ENCODE measurements around the gene GDNF. TPM values are rescaled to one million over a fixed set of nuclear protein-coding genes. Genes with fewer than 3 reads are reported as not detected.
A peak's percentile ranks its signal among the peaks of the same experiment; 100 is the strongest.
"Not testable (repeated sequence)": the region's sequence is repeated elsewhere in the genome, so short reads cannot be mapped to it uniquely, and the experiment has no call there.

The GDNF gene
- total RNA-seq, 1 donor from 2014 or later, result 2.7 TPM

- no peak for DNase-seq (ENCODE audit: low read depth)
Measured at GRCh38 chr5:37823433-37824152, 16.2 kb downstream of the GDNF start.

- DNase-seq (ENCODE audit: low read depth), result peak; percentile 61
Measured at GRCh38 chr5:37816883-37817282, 23.0 kb downstream of the GDNF start.

DNA sequence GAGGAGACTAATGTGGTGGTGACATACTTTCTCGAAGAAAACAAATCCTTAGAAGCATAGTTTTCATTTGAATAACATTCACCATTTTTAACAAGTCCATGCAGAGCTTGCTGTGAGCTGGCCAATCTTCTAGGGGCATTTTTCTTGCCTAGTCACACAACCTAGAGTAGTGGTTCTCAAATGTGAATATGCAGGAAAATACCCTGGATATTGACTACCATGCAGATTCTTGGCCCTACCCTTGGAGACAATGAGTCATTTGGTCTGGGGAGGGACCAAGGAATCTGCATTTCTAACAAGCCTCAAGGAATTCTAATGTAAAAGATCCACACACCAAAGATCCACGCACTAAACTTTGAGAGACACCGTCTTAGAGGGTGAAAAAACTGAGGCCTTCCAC is 23.5 kb downstream of the GDNF start:
- no peak for DNase-seq (ENCODE audit: low read depth)

DNA sequence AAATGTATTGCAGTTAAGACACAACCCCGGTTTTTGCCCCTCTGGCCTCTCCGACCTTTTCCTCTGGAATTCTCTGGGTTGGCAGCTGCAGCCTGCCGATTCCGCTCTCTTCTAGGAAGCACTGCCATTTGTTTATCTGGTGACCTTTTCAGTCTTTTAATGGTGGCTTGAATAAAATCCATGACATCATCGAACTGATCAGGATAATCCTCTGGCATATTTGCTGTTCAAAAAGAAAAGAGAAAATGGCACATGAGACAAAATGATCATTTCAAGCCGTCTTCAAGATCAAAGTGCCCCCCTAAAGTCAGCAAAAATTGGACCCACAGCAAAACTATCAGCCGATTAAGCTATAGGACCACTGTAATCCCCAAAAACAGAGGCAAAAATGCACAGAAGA is 23.9 kb downstream of the GDNF start:
- no peak for DNase-seq (ENCODE audit: low read depth)

GRCh38 chr5:37814699-37815098 is 25.1 kb downstream of the GDNF start:
- DNase-seq (ENCODE audit: low read depth), result no peak

DNA sequence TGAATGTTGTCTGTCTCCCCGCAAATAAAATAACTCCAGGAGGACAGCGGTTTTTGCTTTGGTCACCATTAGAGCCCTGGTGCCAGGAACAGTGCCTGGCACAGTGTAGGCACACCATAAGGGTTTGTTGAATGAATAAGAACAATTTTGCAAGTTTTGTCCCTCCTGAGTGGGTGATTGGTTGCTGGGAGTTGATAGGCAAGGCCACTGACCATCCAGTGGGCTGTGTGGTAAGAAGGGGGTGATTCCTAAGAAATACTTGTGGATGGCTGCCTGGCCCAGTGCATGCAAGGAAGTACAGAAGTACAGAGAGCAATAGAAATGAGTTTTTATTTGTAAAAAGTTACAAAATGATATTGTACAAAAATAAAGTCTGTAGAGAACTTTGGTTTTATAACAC is 27.5 kb downstream of the GDNF start:
- no peak for DNase-seq (ENCODE audit: low read depth)

DNA sequence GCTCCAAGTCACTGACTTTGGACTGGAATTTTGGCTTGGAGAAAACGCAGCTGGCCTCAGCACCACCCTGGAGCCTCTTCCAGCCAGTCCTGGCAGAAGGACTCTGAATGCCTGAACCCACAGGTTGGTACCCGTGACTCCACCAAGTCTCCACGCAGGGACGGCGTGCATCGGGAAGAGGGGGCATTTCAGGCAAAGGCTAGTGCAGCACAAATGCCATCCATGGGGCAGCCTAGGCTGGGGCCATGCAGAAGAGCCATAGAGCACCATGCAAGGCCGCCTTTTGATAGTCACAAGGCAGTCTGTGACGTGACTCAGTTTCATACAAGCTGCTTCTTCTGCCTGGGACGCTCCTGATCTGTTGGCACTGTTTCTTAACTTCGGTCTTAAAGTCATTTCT is 28.0 kb downstream of the GDNF start:
- no peak for DNase-seq (ENCODE audit: low read depth)

- DNase-seq (ENCODE audit: low read depth), result no peak
Measured at GRCh38 chr5:37810311-37810710, 29.5 kb downstream of the GDNF start.

DNA sequence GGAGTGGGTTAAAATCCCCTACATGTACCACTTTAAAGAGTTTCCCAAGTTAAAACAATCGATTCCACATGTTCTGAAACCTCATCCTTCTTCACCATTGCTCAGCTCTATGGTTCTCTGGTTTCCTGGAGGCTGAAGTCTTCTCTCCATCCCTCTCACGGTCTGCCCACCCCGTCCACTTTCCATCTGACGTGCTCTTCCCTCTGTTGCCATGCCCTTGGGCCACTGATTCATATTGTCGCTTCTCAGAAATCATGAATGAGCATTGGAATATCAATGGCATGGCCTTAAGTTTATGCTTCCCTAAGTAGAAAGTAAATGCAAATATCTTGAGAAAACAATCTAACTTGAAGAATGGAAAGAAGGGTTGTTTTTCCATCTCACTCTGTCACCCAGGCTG is 30.9 kb downstream of the GDNF start:
- no peak for DNase-seq (ENCODE audit: low read depth)

- no peak for DNase-seq (ENCODE audit: low read depth)
Measured at GRCh38 chr5:37807621-37808301, 32.1 kb downstream of the GDNF start.

GRCh38 chr5:37807015-37807414 is 32.8 kb downstream of the GDNF start:
- no peak for DNase-seq (ENCODE audit: low read depth)

DNA sequence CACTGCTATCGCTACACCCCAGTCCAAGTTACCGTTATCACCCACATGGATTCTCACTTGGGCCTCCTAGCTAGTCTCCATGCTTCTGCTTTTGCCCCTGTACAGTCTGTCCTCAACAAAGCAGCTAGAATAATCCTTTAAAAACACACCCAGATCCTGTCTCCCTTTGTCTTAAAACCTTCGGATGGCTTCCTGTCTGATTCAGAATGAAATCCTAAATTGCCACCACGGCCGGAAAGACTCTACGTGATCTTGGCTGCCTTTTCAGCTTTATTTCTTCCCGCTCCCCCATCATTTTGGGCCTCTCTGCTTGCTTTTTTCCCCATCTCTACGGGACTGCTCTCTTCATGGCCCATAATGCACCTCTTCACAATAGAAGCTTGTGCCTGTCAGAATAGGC is 33.4 kb downstream of the GDNF start:
- no peak for DNase-seq (ENCODE audit: low read depth)

DNA sequence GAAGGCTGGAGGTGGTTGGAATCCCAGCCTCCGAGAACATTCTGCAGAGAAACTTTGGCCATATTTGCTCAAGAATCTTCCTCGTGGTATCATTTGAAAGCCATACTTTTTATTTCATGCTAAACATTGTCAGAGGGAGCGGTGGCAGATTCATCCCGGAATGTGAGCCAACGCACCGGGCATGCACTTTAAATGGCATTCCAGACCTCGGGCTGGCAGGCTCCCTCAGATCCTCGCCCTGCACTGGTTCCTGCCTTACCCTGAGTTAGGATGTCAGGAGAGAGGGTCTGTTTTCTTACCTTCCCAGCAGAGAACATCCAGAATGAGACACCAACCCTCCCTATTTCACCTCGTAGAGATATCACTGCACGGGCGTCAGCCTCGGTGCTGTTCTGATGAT is 33.8 kb downstream of the GDNF start:
- no peak for DNase-seq (ENCODE audit: low read depth)

DNA sequence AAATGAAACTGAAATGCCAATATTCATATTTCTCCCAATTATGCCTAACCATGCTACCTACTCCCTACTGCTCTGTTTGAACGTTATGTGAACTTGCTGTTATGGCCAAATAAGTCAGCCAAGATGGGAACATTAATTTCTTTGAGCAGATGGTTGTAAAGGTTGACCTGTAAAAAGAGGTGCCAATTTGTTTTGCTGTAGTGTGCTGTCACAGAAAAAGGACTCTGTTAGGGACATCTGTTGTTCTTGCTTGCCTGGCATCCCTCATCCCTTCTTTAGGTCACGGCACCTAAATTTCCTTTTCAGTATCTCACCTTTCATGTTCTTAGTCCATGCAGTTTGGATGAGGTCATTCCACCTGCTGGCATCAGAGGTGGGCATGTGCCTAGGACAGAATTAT is 35.4 kb downstream of the GDNF start:
- no peak for DNase-seq (ENCODE audit: low read depth)

GRCh38 chr5:37803487-37803886 is 36.4 kb downstream of the GDNF start:
- no peak for DNase-seq (ENCODE audit: low read depth)

- no peak for DNase-seq (ENCODE audit: low read depth)
Measured at GRCh38 chr5:37801521-37801920, 38.3 kb downstream of the GDNF start.

DNA sequence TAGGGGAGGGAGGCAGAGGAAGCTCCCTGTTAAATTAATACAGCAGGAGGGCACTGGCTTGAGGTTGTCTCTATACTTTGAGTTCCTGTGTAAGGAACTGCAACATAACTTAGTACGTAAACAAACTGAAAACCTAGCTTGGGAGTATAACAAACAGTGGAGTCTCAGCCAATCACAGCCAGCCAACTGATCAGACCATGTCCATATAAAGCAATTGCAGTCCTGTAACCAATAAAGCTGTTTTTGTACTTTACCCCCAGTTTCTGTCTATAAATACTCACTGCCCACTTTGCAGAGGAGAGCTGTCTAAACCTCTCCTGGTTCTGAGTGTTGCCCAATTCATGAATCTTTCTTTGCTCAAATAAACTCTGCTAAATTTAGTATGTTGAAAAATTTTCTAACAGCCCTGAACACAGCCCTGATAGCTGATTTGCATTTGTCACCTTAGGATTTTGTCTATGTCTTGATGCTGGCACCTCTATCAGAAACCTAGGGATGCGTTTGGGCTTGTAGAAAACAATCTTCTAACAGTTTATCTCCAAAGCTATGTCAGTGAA is 39.9 kb downstream of the GDNF start:
- no peak for DNase-seq (ENCODE audit: low read depth)

DNA sequence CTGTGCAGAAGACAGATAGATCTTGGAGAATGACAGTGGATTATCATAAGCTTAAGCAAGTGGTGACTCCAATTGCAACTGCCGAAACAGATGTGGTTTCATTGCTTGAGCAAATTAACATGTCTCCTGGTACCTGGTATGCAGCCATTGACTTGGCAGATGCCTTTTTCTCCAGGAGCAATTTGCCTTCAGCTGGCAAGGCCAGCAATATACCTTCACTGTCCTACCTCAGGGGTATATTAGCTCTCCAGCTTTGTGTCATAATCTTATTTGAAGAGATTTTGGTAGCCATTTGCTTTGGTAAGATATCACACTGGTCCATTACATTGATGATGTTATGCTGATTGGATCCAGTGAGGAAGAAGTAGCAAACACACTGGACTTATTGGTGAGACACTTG is 43.4 kb downstream of the GDNF start:
- not testable (repeated sequence) for DNase-seq (ENCODE audit: low read depth)

- DNase-seq (ENCODE audit: low read depth), result not testable (repeated sequence)
Measured at GRCh38 chr5:37795292-37795691, 44.5 kb downstream of the GDNF start.

DNA sequence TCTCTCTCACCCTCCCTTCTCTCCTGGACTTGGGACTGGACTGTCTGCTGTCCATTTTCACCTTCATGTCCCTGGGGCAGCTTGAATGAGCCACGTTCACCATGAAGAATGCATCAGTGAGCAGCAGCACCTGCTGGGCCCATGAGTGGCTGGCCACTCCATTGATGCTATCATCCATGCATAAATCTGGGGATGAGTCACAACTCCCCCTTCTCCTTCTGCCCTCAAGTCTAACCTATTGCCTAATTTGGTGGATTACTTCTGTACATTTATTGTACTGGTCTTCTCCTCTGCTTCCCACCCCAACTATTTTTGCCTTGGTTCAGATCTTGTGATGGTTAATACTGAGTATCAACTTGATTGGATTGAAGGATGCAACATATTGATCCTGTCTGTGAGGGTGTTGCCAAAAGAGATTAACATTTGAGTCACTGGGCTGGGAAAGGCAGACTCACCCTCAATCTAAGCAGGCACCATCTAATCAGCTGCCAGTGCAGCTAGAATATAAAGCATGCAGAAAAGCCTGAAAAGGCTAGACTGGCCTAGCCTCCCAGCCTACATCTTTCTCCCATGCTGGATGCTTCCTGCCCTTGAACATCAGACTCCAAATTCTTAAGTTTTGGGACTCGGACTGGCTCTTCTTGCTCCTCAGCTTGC is 46.7 kb downstream of the GDNF start:
- DNase-seq (ENCODE audit: low read depth), result peak; percentile 53

GRCh38 chr5:37791321-37791720 is 48.5 kb downstream of the GDNF start:
- DNase-seq (ENCODE audit: low read depth), result no peak

DNA sequence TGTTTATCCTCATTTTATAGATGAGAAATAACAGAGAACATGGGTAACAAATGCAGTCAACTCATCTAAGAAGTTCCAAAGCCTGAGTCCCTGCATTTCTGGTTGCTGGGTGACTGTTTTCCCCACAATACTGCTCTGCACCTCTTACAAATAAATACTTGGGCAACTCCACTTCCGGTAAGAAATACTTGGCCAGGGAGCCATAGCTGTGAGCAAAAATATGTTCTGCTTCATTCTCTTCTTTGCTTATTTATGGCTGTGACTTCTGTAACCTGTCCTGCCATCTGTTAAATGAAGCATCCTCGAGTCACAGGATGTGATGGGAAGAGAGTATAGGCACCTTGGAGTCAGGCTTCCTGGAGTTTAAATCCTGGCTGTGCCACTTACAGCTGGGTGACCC is 49.9 kb downstream of the GDNF start:
- peak; percentile 6 for DNase-seq (ENCODE audit: low read depth)
